ACHN (cell line): ENCODE data around the gene TVP23A.
A peak's percentile ranks its signal among the peaks of the same experiment; 100 is the strongest.

ENCODE experiments used
- DNase-seq: peaks from one replicate; pipeline ENCODE4 v3.0.0-alpha.2; 2015
- in situ Hi-C: cut with HindIII; loops from 2 replicates; pipeline ENCODE4 v1.10.0; 2017; ENCODE audit warnings: low sequenced_read_pairs, low pct_ligation_motif_present, low pct_unique_long_range_greater_than_20kb

The TVP23A gene

GRCh38 chr16:10817963-10818941 lies at the start of gene TVP23A:
TSS of gene TVP23A (minus strand) at chr16:10818794. CDS start at chr16:10818493, 301 bp downstream.
- in situ Hi-C loops: no loop called here
- DNase-seq: no peak

GRCh38 chr16:10868104-10868595 lies 49.6 kb upstream of the TVP23A start:
- DNase-seq: no peak
- in situ Hi-C loops: no loop called here

- in situ Hi-C loops: no loop called here
Measured at GRCh38 chr16:10867199-10867598, 48.6 kb upstream of the TVP23A start.

GRCh38 chr16:10865991-10866966 lies 47.7 kb upstream of the TVP23A start:
- no peak for DNase-seq
- in situ Hi-C loops: no loop called here

More at GRCh38 chr16:10867199-10867598, 48.6 kb upstream of the TVP23A start:
- no peak for DNase-seq

DNA sequence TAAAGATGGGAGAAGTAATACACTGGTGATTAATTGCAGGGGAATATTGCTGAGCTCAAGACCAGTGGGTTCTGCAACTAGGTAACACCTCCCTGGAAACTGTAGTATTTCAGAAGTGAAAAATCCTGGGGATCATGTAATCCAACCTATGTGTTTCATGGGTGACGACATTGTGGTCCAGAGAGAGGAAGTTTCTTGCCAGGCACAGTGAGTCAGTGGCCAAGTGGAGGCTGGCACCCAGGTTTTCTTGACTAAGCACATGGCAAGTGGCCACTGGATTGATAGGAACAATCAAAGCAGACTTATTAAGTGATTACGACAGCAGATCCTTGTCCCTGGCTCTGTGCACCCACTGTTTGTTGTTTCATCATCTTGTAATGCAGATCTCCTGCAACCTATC lies 43.8 kb upstream of the TVP23A start:
- peak; percentile 85 for DNase-seq
- in situ Hi-C loops: no loop called here

- no peak for DNase-seq
- in situ Hi-C loops: no loop called here
Measured at GRCh38 chr16:10859658-10860057, 41.1 kb upstream of the TVP23A start.

- DNase-seq: no peak
- in situ Hi-C loops: no loop called here
Measured at GRCh38 chr16:10859020-10859419, 40.4 kb upstream of the TVP23A start.

- in situ Hi-C loops: no loop called here
- no peak for DNase-seq
Measured at GRCh38 chr16:10858203-10858602, 39.6 kb upstream of the TVP23A start.

DNA sequence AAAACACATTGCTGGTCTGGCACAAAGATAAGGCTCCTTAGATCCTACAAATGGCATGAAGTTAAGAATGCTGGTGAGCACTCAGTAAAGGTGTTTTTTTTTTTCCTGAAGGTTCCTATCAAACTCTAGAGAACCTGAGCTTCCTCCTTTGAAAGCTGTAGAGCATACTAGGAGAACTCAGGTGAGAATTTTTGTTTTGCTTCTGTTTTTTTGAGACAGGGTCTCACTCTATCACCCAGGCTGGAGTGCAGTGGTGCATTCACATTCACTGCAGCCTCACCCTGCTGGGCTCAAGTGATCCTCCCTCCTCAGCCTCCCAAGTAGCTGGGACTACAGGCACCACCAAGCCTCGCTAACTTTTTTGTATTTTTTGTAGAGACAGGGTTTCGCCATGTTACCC lies 37.4 kb upstream of the TVP23A start:
- DNase-seq: no peak
- in situ Hi-C loops: no loop called here

DNA sequence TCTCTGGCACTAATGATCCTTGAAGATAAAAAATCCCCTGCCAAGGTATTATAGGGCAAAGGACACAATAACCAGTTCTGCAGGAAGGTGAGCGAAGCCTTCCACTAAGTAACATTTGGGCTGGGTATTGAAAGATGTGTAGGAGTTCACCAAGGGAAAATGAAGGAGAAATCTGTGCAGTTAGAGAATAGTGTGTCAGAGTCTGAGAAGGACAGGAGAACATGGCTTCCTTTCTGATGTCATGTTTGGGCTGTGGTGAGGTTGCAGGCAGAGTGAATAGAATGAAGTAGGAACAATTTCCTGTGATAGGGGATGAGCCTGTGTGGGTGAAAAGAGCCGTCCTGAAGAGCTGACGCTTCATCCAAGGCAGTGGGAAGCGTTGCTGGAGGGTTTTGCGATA lies 34.4 kb upstream of the TVP23A start:
- in situ Hi-C loops: no loop called here

DNA sequence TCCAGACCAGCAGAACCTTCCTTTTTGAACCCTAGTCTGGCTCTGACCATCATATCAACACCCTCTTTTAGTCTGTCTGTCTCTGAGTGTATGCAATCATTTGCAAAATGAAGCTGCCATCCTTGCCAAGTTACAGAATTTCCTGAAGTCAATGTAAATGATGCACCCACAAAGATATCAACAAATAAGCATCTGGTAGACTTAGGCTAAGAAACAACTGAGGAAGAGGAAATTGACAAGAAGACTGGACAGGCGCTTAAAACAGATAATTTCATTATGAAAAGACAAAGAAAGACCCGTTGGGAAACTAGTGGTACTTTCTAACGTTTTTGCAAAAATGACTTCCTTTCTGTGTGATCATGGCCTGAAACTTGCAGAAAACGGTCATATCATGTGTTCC lies 33.7 kb upstream of the TVP23A start:
- in situ Hi-C loops: no loop called here
- DNase-seq: no peak

More for the DNA sequence above, 34.4 kb upstream of the TVP23A start:
- no peak for DNase-seq

DNA sequence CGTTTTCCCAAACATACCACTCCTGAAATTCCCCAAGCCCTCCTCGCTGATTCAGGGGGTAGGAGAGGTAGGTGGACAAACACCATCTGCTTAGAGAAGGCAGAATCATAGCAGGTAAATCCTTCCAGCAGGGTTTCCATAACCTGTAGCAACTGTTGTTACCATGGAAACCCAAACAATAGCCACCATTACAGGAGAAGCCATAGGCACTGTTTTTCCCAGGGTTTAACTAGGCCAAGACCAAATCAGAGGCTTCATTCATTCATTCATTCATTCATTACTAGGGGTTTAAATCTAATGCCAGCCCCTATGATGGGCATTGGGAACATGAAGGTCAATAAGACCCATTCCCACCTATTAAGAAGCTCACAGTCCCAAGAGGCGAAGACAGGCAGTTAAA lies 32.9 kb upstream of the TVP23A start:
- DNase-seq: no peak
- in situ Hi-C loops: no loop called here

GRCh38 chr16:10850478-10850850 lies 31.9 kb upstream of the TVP23A start:
- in situ Hi-C loops: no loop called here
- no peak for DNase-seq

- DNase-seq: no peak
- in situ Hi-C loops: no loop called here
Measured at GRCh38 chr16:10849736-10850477, 31.3 kb upstream of the TVP23A start.

GRCh38 chr16:10847176-10847575 lies 28.6 kb upstream of the TVP23A start:
- no peak for DNase-seq
- in situ Hi-C loops: no loop called here

DNA sequence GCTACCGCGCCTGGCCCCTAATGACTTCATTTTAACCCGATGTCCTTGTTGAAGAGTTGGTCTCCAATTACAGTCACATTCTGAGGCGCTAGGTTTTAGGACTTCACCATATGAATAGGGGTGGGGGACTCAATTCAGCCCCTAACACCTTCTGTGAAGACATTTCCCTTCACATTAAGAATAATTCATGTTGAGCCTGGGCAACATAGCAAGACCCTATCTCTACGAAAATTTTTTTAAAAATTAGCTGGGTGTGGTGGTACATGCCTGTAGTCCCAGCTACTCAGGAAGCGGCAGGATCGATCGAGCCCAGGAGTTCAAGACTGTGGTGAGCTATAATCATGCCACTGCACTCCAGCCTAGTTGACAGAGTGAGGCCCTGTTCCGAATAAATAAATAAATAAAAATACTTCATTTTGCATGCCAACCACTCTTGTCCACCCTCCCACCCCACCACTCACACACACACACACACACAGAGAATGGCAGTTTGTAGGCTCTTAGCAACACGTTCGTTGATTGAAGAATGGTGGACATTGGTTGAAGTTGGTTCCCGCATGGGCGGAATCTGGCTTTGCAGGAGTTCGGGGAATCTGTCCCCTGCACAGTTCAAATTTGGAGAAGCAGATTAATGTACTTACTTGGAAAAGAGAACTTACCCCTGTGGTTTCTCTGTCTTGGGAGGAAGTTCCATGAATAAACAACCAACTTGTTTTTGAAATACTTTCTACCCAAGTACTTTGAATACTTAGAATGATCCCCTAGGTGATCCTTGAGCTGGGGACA lies 27.8 kb upstream of the TVP23A start:
- in situ Hi-C loops: no loop called here
- DNase-seq: no peak

- in situ Hi-C loops: no loop called here
- no peak for DNase-seq
Measured at GRCh38 chr16:10840703-10841102, 22.1 kb upstream of the TVP23A start.

- in situ Hi-C loops: no loop called here
- DNase-seq: no peak
Measured at GRCh38 chr16:10839279-10839666, 20.7 kb upstream of the TVP23A start.
